SH-SY5Y (cell line): ENCODE results near the gene ZNF74.

Experiments used
- GATA2 ChIP-seq: IDR thresholded peaks from 2 replicates; pipeline ENCODE4 v1.6.1; 2011; ENCODE audit warnings: mild to moderate bottlenecking, low read depth, low read length
- GATA3 ChIP-seq: IDR thresholded peaks from 2 replicates; pipeline ENCODE4 v1.6.1; 2011; ENCODE audit warnings: low read depth, mild to moderate bottlenecking, low read length, moderate library complexity

DNA sequence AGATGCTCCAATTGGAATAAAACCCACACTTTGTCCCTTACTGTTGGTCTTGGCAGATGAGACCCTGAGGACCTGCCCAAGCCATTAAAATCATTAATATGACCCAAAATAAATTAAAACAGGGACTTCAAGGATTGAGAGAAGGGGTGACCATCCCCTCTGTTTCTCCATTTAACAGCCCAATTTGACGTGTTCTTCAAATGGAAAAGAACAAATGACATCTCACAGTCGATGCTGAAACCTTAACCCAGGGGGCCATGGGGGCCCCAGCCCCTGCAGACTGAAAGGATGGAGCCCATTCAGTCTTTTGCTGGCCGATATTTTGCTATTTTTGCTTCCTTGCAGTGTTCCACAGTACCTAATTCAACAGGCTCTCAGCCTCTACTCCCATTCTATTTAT, 20.5 kb downstream of the ZNF74 start:
- TF ChIP-seq GATA2 (no peak), GATA3 (no peak)
